ENCODE results near the gene TBC1D4. TPM values are rescaled to one million over a fixed set of nuclear protein-coding genes. Genes with fewer than 3 reads are reported as not detected.

TBC1D4 gene
- total RNA-seq, 1 experiment from 2014 or later = 15.4 TPM

GRCh38 chr13:75318138-75318833 is 163.7 kb downstream of the TBC1D4 start:
- intact Hi-C loops (cut with micrococcal nuclease; ENCODE audit: unreplicated experiment) = no loop called here
- CTCF ChIA-PET = no interaction called here
- Mint-ChIP-seq H3K27me3 (ENCODE audit: unreplicated experiment) (no peaks in the 10 kb centered on the region), H3K9me3 (ENCODE audit: low read depth, unreplicated experiment) (no peaks in the 10 kb centered on the region), H3K4me1 (ENCODE audit: low read depth, unreplicated experiment) (no peaks in the 10 kb centered on the region), H3K36me3 (ENCODE audit: insufficient read depth, unreplicated experiment) (no peaks in the 10 kb centered on the region), H3K4me3 (ENCODE audit: low read depth, unreplicated experiment) (no peak overlapping the region), H3K27ac (ENCODE audit: unreplicated experiment) (no peak overlapping the region)
- DNase-seq = no peak
- BruUV-seq (replicated peaks) = no TSS peak
- TF ChIP-seq CTCF (IDR thresholded peaks at IDR 0.05; ENCODE audit: unreplicated experiment) = no peak

GRCh38 chr13:75316427-75316826 is 165.5 kb downstream of the TBC1D4 start:
- DNase-seq = no peak
- H3K9me3 Mint-ChIP-seq (ENCODE audit: low read depth, unreplicated experiment) = no peaks in the 10 kb centered on the region
- no TSS peak for BruUV-seq (replicated peaks)
- TF ChIP-seq CTCF (IDR thresholded peaks at IDR 0.05; ENCODE audit: unreplicated experiment) = no peak
- no peaks in the 10 kb centered on the region for H3K27me3 Mint-ChIP-seq (ENCODE audit: unreplicated experiment)
- CTCF ChIA-PET = no interaction called here
- no peak overlapping the region for H3K4me3 Mint-ChIP-seq (ENCODE audit: low read depth, unreplicated experiment)
- intact Hi-C loops (cut with micrococcal nuclease; ENCODE audit: unreplicated experiment) = no loop called here
- H3K4me1 Mint-ChIP-seq (ENCODE audit: low read depth, unreplicated experiment) = no peaks in the 10 kb centered on the region
- H3K27ac Mint-ChIP-seq (ENCODE audit: unreplicated experiment) = no peak overlapping the region
- no peaks in the 10 kb centered on the region for H3K36me3 Mint-ChIP-seq (ENCODE audit: insufficient read depth, unreplicated experiment)

- BruUV-seq (replicated peaks) = no TSS peak
- no peak for DNase-seq
- H3K36me3 Mint-ChIP-seq (ENCODE audit: insufficient read depth, unreplicated experiment) = no peaks in the 10 kb centered on the region
- H3K27me3 Mint-ChIP-seq (ENCODE audit: unreplicated experiment) = no peaks in the 10 kb centered on the region
- no peak overlapping the region for H3K27ac Mint-ChIP-seq (ENCODE audit: unreplicated experiment)
- H3K4me3 Mint-ChIP-seq (ENCODE audit: low read depth, unreplicated experiment) = no peak overlapping the region
- intact Hi-C loops (cut with micrococcal nuclease; ENCODE audit: unreplicated experiment) = no loop called here
- no peak for TF ChIP-seq CTCF (IDR thresholded peaks at IDR 0.05; ENCODE audit: unreplicated experiment)
- CTCF ChIA-PET = interaction anchor here (0.5 kb wide), 1 partner anchor 88 kb away, joined by 3 read pairs; no protein-coding TSS in a partner anchor
- H3K4me1 Mint-ChIP-seq (ENCODE audit: low read depth, unreplicated experiment) = no peaks in the 10 kb centered on the region
- no peaks in the 10 kb centered on the region for H3K9me3 Mint-ChIP-seq (ENCODE audit: low read depth, unreplicated experiment)
Observed at GRCh38 chr13:75312884-75313520, 169.0 kb downstream of the TBC1D4 start.

- no peaks in the 10 kb centered on the region for H3K9me3 Mint-ChIP-seq (ENCODE audit: low read depth, unreplicated experiment)
- DNase-seq = no peak
- H3K27me3 Mint-ChIP-seq (ENCODE audit: unreplicated experiment) = no peaks in the 10 kb centered on the region
- H3K4me3 Mint-ChIP-seq (ENCODE audit: low read depth, unreplicated experiment) = no peak overlapping the region
- no TSS peak for BruUV-seq (replicated peaks)
- H3K4me1 Mint-ChIP-seq (ENCODE audit: low read depth, unreplicated experiment) = no peaks in the 10 kb centered on the region
- intact Hi-C loops (cut with micrococcal nuclease; ENCODE audit: unreplicated experiment) = no loop called here
- TF ChIP-seq CTCF (IDR thresholded peaks at IDR 0.05; ENCODE audit: unreplicated experiment) = no peak
- CTCF ChIA-PET = no interaction called here
- no peaks in the 10 kb centered on the region for H3K36me3 Mint-ChIP-seq (ENCODE audit: insufficient read depth, unreplicated experiment)
- H3K27ac Mint-ChIP-seq (ENCODE audit: unreplicated experiment) = no peak overlapping the region
Observed at GRCh38 chr13:75309981-75310580, 171.9 kb downstream of the TBC1D4 start.
